Neural cell (in vitro differentiated cells): ENCODE data around the gene LAGE3. TPM values are rescaled to one million over a fixed set of nuclear protein-coding genes. Genes with fewer than 3 reads are reported as not detected.

Source experiments
- H2AFZ ChIP-seq: fragments of 200-600, 300-800 bp; sonication (generic), shearing (Covaris generic); 2 replicates; pipeline ENCODE4 v1.6.0; 2014; ENCODE audit warnings: low read depth, mild to moderate bottlenecking, antibody characterized with exemption, low read length, moderate library complexity
- H3F3A ChIP-seq: fragments of 200-600 bp; shearing (Covaris generic); 2 replicates; pipeline ENCODE4 v1.6.1; 2016; ENCODE audit warnings: mild to moderate bottlenecking, moderate library complexity, mixed read lengths, antibody characterized with exemption, low read length; ENCODE audit not compliant: insufficient read depth, poor library complexity, severe bottlenecking
- H3K27ac ChIP-seq: fragments of 200-600, 300-800 bp; sonication (generic), shearing (Covaris generic); 2 replicates; pipeline ENCODE4 v1.5.1; 2014; ENCODE audit warnings: mild to moderate bottlenecking, low read length, moderate library complexity
- H3K27me3 ChIP-seq: fragments of 300-800, 200-600 bp; sonication (generic), shearing (Covaris generic); 2 replicates; pipeline ENCODE4 v1.6.0; 2014; ENCODE audit warnings: mild to moderate bottlenecking, low read depth, low read length, moderate library complexity; ENCODE audit not compliant: insufficient read depth
- H3K36me3 ChIP-seq: fragments of 300-800, 200-600 bp; sonication (generic), shearing (Covaris generic); 2 replicates; pipeline ENCODE4 v1.5.1; 2014; ENCODE audit warnings: mild to moderate bottlenecking, antibody characterized with exemption, low read length, moderate library complexity; ENCODE audit not compliant: insufficient read depth
- H3K4me2 ChIP-seq: fragments of 300-800, 200-600 bp; sonication (generic), shearing (Covaris generic); 2 replicates; pipeline ENCODE4 v1.6.0; 2014; ENCODE audit warnings: mild to moderate bottlenecking, low read length
- H3K4me3 ChIP-seq: fragments of 300-800, 200-600 bp; sonication (generic), shearing (Covaris generic); 2 replicates; pipeline ENCODE4 v1.5.1; 2014; ENCODE audit warnings: mild to moderate bottlenecking, low read length, moderate library complexity
- H3K79me2 ChIP-seq: fragments of 200-600 bp; shearing (Covaris generic); replicated peaks from 2 replicates; pipeline ENCODE4 v1.6.0; 2014; ENCODE audit warnings: mild to moderate bottlenecking, low read length, moderate library complexity; ENCODE audit not compliant: insufficient read depth
- H3K9ac ChIP-seq: fragments of 300-800, 200-600 bp; sonication (generic), shearing (Covaris generic); 2 replicates; pipeline ENCODE4 v1.6.1; 2016; ENCODE audit warnings: mild to moderate bottlenecking, low read length, mixed read lengths
- H3K9me2 ChIP-seq: fragments of 200-600 bp; shearing (Covaris generic); 2 replicates; pipeline ENCODE4 v1.6.1; 2016; ENCODE audit warnings: mild to moderate bottlenecking, low read length, mixed read lengths; ENCODE audit not compliant: insufficient read depth
- H3K9me3 ChIP-seq: fragments of 200-600, 300-800 bp; sonication (generic), shearing (Covaris generic); 2 replicates; pipeline ENCODE4 v1.6.1; 2016; ENCODE audit warnings: mild to moderate bottlenecking, mixed run types, low read length, moderate library complexity, mixed read lengths
- H4K20me1 ChIP-seq: fragments of 200-600 bp; shearing (Covaris generic); 2 replicates; pipeline ENCODE4 v1.6.1; 2016; ENCODE audit warnings: mild to moderate bottlenecking, mixed run types; ENCODE audit not compliant: insufficient read depth
- EP300 ChIP-seq: fragments of 450-650 bp; conservative IDR thresholded peaks from 2 replicates; pipeline ENCODE4 v1.6.1; 2014; ENCODE audit warnings: antibody characterized with exemption, mild to moderate bottlenecking, moderate library complexity; ENCODE audit not compliant: poor library complexity, severe bottlenecking
- EZH2 ChIP-seq: fragments of 200-600, 300-800 bp; shearing (Covaris generic), sonication (generic); IDR thresholded peaks from 2 replicates; pipeline ENCODE4 v1.6.1; 2014; ENCODE audit warnings: antibody characterized with exemption, low read length, borderline replicate concordance, mild to moderate bottlenecking; ENCODE audit not compliant: insufficient read depth, poor library complexity, severe bottlenecking
- MXI1 ChIP-seq: fragments of 450-650 bp; conservative IDR thresholded peaks from 2 replicates; pipeline ENCODE4 v1.6.1; 2014; ENCODE audit warnings: antibody characterized with exemption, mild to moderate bottlenecking; ENCODE audit not compliant: poor library complexity, severe bottlenecking
- POLR2AphosphoS5 ChIP-seq: IDR thresholded peaks from 2 replicates; pipeline ENCODE4 v1.6.1; 2012
- RAD21 ChIP-seq: fragments of 450-650 bp; conservative IDR thresholded peaks from 2 replicates; pipeline ENCODE4 v1.6.1; 2014; ENCODE audit warnings: antibody characterized with exemption, mild to moderate bottlenecking, moderate library complexity
- SMC3 ChIP-seq: fragments of 450-650 bp; conservative IDR thresholded peaks from 2 replicates; pipeline ENCODE4 v1.6.1; 2014; ENCODE audit warnings: antibody characterized with exemption, mild to moderate bottlenecking, moderate library complexity; ENCODE audit not compliant: poor library complexity
- TAF1 ChIP-seq: IDR thresholded peaks from 2 replicates; pipeline ENCODE4 v1.6.1; 2012; ENCODE audit warnings: low read depth
- polyA plus RNA-seq: library from polyadenylated mRNA; depleted of rRNA; stranded (reverse); fragments of >200 nt; gene quantifications from 2 replicates; pipeline ENCODE4 v1.2.3, GENCODE V29; 2014
- TF ChIP-seq, protein P1 (sequence below): fragments of 450-650 bp; IDR thresholded peaks from 2 replicates; pipeline ENCODE4 v1.5.1; 2014; ENCODE audit warnings: antibody characterized with exemption, mild to moderate bottlenecking, moderate library complexity; ENCODE audit not compliant: poor library complexity, severe bottlenecking
- TF ChIP-seq, protein P2 (sequence below): IDR thresholded peaks from 2 replicates; pipeline ENCODE4 v1.6.1; 2012; ENCODE audit warnings: borderline replicate concordance

Gene LAGE3
- polyA plus RNA-seq, 1 donor from 2014 or later, result 37.3 TPM

DNA sequence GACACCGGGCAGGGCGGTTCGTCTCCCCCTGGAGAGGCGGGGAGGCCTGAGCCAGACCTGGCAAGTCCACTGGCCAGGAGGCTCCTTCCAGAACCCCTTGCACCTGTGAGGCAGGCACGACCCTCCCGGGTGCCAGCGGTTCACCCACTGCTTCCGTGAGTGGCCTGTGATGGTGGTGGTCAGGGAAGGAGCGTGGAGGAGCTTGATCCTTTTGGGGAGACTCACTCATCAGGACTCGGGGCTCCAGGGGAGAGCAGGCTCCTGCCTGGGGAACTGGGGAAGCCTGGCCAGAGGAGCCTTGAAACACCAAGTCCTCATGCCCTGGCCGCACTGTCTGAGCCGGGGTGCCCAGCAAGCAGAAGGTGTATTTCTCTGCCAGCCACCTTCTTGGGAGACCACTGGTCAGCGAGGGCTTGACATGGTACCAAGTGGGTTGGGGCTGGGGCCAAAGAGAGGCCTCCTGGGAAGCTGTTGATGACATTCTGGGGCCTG, 34.3 kb downstream of the LAGE3 start:
- peak overlapping the region; percentile 73 for H3K9ac ChIP-seq
- H3K27ac ChIP-seq, result peak overlapping the region; percentile 57
- H3K79me2 ChIP-seq, result peaks cover 4% of the 10 kb centered on the region
- no peaks in the 10 kb centered on the region for H4K20me1 ChIP-seq
- peak overlapping the region; percentile 71 for H3K4me3 ChIP-seq
- H2AFZ ChIP-seq, result no peak overlapping the region
- H3K9me3 ChIP-seq, result no peaks in the 10 kb centered on the region
- no peaks in the 10 kb centered on the region for H3K27me3 ChIP-seq
- H3K36me3 ChIP-seq, result no peaks in the 10 kb centered on the region
- TF ChIP-seq TAF1, result no peak
- TF ChIP-seq EZH2, result no peak
- TF ChIP-seq MXI1, result no peak
- TF ChIP-seq, protein P1, sequence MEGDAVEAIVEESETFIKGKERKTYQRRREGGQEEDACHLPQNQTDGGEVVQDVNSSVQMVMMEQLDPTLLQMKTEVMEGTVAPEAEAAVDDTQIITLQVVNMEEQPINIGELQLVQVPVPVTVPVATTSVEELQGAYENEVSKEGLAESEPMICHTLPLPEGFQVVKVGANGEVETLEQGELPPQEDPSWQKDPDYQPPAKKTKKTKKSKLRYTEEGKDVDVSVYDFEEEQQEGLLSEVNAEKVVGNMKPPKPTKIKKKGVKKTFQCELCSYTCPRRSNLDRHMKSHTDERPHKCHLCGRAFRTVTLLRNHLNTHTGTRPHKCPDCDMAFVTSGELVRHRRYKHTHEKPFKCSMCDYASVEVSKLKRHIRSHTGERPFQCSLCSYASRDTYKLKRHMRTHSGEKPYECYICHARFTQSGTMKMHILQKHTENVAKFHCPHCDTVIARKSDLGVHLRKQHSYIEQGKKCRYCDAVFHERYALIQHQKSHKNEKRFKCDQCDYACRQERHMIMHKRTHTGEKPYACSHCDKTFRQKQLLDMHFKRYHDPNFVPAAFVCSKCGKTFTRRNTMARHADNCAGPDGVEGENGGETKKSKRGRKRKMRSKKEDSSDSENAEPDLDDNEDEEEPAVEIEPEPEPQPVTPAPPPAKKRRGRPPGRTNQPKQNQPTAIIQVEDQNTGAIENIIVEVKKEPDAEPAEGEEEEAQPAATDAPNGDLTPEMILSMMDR, result no peak
- no peak for TF ChIP-seq POLR2AphosphoS5
- TF ChIP-seq EP300, result no peak
- H3K9me2 ChIP-seq, result no peaks in the 10 kb centered on the region
- no peaks in the 10 kb centered on the region for H3F3A ChIP-seq
- H3K4me2 ChIP-seq, result peak overlapping the region; percentile 6

DNA sequence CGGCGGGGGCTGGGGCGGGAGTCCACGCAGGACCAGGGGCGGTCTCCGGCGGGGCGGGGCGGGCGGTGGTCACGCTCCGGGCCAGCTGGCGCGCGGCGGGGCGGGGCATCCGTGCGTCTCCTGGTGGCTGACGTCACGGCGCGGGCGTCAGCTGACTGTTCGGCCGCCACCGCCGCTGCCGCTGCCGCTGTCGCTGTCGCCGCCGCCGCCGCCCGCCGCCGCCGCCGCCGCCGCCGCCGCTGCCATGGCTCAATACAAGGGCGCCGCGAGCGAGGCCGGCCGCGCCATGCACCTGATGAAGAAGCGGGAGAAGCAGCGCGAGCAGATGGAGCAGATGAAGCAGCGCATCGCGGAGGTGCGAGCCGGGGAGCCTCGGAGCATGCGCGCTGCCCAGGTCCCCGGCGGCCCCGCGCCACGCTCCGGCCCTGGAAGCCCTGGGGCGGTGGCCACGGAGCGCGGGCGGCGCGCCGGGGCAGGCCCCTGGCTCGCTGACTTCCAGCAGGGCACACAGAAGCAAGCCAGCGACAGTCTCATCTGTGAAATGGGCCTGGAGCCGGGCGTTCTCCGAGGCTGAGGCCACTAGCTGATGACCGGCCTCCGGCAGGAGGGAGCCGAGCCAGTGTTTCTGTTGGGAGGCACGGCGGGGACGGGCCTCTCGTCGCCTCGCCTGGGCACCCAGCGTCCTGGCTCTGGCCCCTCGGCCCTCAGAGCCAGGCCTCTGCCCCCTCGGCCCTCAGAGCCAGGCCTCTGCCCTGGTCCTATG, 34.9 kb downstream of the LAGE3 start, which contains the start of gene FAM50A:
FAM50A (plus strand) TSS at position 150 of the 763 bp plus-strand sequence; CDS start at position 245, 95 bp downstream.
- Histone ChIP-seq H3K9me3 (no peaks in the 10 kb centered on the region), H3K27me3 (no peaks in the 10 kb centered on the region), H3K4me2 (peak within 1 kb of the TSS; percentile 6), H2AFZ (no peak within 1 kb of the TSS), H3K4me3 (peak within 1 kb of the TSS; percentile 71), H3K36me3 (no peaks in the 10 kb centered on the region), H3K9me2 (no peaks in the 10 kb centered on the region), H3F3A (no peaks in the 10 kb centered on the region), H4K20me1 (no peaks in the 10 kb centered on the region), H3K9ac (peak within 1 kb of the TSS; percentile 73), H3K79me2 (peaks cover 6% of the 10 kb centered on the region), H3K27ac (peak within 1 kb of the TSS; percentile 77)
- TF ChIP-seq POLR2AphosphoS5 (peak; percentile 43), EP300 (no peak), SMC3 (peak; percentile 31), TAF1 (no peak), RAD21 (no peak), EZH2 (no peak), MXI1 (peak; percentile 66)
- TF ChIP-seq, protein P2, sequence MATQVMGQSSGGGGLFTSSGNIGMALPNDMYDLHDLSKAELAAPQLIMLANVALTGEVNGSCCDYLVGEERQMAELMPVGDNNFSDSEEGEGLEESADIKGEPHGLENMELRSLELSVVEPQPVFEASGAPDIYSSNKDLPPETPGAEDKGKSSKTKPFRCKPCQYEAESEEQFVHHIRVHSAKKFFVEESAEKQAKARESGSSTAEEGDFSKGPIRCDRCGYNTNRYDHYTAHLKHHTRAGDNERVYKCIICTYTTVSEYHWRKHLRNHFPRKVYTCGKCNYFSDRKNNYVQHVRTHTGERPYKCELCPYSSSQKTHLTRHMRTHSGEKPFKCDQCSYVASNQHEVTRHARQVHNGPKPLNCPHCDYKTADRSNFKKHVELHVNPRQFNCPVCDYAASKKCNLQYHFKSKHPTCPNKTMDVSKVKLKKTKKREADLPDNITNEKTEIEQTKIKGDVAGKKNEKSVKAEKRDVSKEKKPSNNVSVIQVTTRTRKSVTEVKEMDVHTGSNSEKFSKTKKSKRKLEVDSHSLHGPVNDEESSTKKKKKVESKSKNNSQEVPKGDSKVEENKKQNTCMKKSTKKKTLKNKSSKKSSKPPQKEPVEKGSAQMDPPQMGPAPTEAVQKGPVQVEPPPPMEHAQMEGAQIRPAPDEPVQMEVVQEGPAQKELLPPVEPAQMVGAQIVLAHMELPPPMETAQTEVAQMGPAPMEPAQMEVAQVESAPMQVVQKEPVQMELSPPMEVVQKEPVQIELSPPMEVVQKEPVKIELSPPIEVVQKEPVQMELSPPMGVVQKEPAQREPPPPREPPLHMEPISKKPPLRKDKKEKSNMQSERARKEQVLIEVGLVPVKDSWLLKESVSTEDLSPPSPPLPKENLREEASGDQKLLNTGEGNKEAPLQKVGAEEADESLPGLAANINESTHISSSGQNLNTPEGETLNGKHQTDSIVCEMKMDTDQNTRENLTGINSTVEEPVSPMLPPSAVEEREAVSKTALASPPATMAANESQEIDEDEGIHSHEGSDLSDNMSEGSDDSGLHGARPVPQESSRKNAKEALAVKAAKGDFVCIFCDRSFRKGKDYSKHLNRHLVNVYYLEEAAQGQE, result no peak
- TF ChIP-seq, protein P1, result no peak
